Liver (tissue), 3 donors: ENCODE results near the gene TGFBR3L.

ENCODE experiments used
- CTCF ChIP-seq: fragments of 150-350 bp; IDR thresholded peaks from 2 replicates; pipeline ENCODE4 v1.5.1; 2017; ENCODE audit warnings: improper control_type of control experiment, low read depth, low read length; ENCODE audit not compliant: missing input control
- EGR1 ChIP-seq, 2 donors: IDR thresholded peaks; 2 replicates each; pipeline ENCODE4 v1.6.1; 2016 to 2018; ENCODE audit warnings: antibody characterized with exemption in 2 of 2, low read depth in 2 of 2
- FOXA1 ChIP-seq: IDR thresholded peaks from 2 replicates; pipeline ENCODE4 v1.6.1; 2016; ENCODE audit warnings: antibody characterized with exemption
- GABPA ChIP-seq, 2 donors: IDR thresholded peaks in 1 of 2; conservative IDR thresholded peaks in 1 of 2; 2 replicates each; pipeline ENCODE4 v1.6.1; 2016; ENCODE audit warnings: antibody characterized with exemption in 2 of 2, mild to moderate bottlenecking in 1 of 2, moderate library complexity in 1 of 2
- MAX ChIP-seq: IDR thresholded peaks from 2 replicates; pipeline ENCODE4 v1.6.1; 2016; ENCODE audit warnings: antibody characterized with exemption
- RAD21 ChIP-seq, 2 donors: IDR thresholded peaks; 2 replicates each; pipeline ENCODE4 v1.6.1; 2016; ENCODE audit warnings: antibody characterized with exemption in 2 of 2, mild to moderate bottlenecking in 2 of 2
- RXRA ChIP-seq, 2 donors: IDR thresholded peaks; 2 replicates each; pipeline ENCODE4 v1.6.1; 2017 to 2018; ENCODE audit warnings: antibody characterized with exemption in 2 of 2, mild to moderate bottlenecking in 1 of 2
- SP1 ChIP-seq: IDR thresholded peaks from 2 replicates; pipeline ENCODE4 v1.6.1; 2018; ENCODE audit warnings: antibody characterized with exemption, mild to moderate bottlenecking
- TAF1 ChIP-seq: conservative IDR thresholded peaks from 2 replicates; pipeline ENCODE4 v1.6.1; 2016; ENCODE audit warnings: antibody characterized with exemption, mild to moderate bottlenecking
- YY1 ChIP-seq: IDR thresholded peaks from 2 replicates; pipeline ENCODE4 v1.6.1; 2016; ENCODE audit warnings: antibody characterized with exemption, mild to moderate bottlenecking
- ZBTB33 ChIP-seq: IDR thresholded peaks from 2 replicates; pipeline ENCODE4 v1.6.1; 2016; ENCODE audit warnings: antibody characterized with exemption
- donor health status: healthy.
- donor health status: healthy.

- no peak for TF ChIP-seq CTCF
- TF ChIP-seq EGR1 (IDR thresholded peaks at IDR 0.05; ENCODE audit: low read depth in 2 of 2), result no peak
- peak; percentile 34 for TF ChIP-seq TAF1
- no peak for TF ChIP-seq GABPA (IDR thresholded peaks at IDR 0.05 in 1 of 2, conservative IDR thresholded peaks at IDR 0.05 in 1 of 2)
- TF ChIP-seq YY1, result no peak
- no peak for TF ChIP-seq RXRA (IDR thresholded peaks at IDR 0.05)
- TF ChIP-seq RAD21 (IDR thresholded peaks at IDR 0.05), result no peak
- TF ChIP-seq MAX, result no peak
- no peak for TF ChIP-seq ZBTB33
- no peak for TF ChIP-seq SP1
- no peak for TF ChIP-seq FOXA1
These were observed 28.4 kb downstream of the TGFBR3L start for GRCh38 chr19:7942981-7943443.
